ENCODE measurements around the gene ZNF253. TPM values are rescaled to one million over a fixed set of nuclear protein-coding genes. Genes with fewer than 3 reads are reported as not detected.

ZNF253 gene
- total and polyA plus RNA-seq, 2 experiments from 2014 or later, result 31.4 to 44.7 TPM

DNA sequence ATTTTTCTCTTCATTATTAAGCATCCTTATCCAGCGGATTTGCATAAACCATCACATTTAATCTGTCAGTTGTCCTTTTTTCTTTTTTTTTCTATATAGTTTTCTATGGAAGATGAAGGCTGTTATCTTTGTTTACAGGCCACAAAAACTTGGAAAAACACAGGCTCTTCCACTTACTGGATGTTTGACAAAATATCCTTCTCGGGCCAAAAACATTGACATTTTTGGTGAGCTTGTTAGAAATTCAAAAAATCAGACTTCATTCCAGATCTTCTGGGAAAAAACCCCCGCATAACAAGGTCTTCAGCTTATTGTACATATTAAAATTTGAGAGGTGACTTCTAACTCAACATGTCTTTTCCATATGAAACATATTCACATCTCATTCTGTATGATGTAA, 48.9 kb downstream of the ZNF253 start:
- no peak overlapping the region for H2AFZ ChIP-seq
- 0 out of 2 replicates have a peak, but pooled peaks cover 3% of the 10 kb centered on the region for H3F3A ChIP-seq (replicated peaks; ENCODE audit: low read depth)
- Mint-ChIP-seq H3K4me1 (peaks cover 11% of the 10 kb centered on the region), H3K27me3 (ENCODE audit: insufficient read depth, low read depth, poor library complexity) (peaks cover 2% of the 10 kb centered on the region), H3K36me3 (ENCODE audit: low read depth) (peaks cover 73% of the 10 kb centered on the region), H3K27ac (no peak overlapping the region), H3K9me3 (peaks cover 17% of the 10 kb centered on the region; the same call in 2 of the 3 replicates), H3K4me3 (no peak overlapping the region)
- H4K20me1 ChIP-seq (replicated peaks; ENCODE audit: insufficient read depth), result peaks cover 65% of the 10 kb centered on the region
- no peak overlapping the region for H3K4me2 ChIP-seq
- no peaks in the 10 kb centered on the region for H3K9me2 ChIP-seq (ENCODE audit: insufficient read depth)
- H3K79me2 ChIP-seq (replicated peaks; ENCODE audit: insufficient read depth), result peaks cover 100% of the 10 kb centered on the region
- H3K27ac ChIP-seq (ENCODE audit: low read depth), result no peak overlapping the region
- TF ChIP-seq, protein P1, sequence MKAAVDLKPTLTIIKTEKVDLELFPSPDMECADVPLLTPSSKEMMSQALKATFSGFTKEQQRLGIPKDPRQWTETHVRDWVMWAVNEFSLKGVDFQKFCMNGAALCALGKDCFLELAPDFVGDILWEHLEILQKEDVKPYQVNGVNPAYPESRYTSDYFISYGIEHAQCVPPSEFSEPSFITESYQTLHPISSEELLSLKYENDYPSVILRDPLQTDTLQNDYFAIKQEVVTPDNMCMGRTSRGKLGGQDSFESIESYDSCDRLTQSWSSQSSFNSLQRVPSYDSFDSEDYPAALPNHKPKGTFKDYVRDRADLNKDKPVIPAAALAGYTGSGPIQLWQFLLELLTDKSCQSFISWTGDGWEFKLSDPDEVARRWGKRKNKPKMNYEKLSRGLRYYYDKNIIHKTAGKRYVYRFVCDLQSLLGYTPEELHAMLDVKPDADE (IDR thresholded peaks at IDR 0.05), result no peak
- TF ChIP-seq, protein P2, sequence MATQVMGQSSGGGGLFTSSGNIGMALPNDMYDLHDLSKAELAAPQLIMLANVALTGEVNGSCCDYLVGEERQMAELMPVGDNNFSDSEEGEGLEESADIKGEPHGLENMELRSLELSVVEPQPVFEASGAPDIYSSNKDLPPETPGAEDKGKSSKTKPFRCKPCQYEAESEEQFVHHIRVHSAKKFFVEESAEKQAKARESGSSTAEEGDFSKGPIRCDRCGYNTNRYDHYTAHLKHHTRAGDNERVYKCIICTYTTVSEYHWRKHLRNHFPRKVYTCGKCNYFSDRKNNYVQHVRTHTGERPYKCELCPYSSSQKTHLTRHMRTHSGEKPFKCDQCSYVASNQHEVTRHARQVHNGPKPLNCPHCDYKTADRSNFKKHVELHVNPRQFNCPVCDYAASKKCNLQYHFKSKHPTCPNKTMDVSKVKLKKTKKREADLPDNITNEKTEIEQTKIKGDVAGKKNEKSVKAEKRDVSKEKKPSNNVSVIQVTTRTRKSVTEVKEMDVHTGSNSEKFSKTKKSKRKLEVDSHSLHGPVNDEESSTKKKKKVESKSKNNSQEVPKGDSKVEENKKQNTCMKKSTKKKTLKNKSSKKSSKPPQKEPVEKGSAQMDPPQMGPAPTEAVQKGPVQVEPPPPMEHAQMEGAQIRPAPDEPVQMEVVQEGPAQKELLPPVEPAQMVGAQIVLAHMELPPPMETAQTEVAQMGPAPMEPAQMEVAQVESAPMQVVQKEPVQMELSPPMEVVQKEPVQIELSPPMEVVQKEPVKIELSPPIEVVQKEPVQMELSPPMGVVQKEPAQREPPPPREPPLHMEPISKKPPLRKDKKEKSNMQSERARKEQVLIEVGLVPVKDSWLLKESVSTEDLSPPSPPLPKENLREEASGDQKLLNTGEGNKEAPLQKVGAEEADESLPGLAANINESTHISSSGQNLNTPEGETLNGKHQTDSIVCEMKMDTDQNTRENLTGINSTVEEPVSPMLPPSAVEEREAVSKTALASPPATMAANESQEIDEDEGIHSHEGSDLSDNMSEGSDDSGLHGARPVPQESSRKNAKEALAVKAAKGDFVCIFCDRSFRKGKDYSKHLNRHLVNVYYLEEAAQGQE (IDR thresholded peaks at IDR 0.05; ENCODE audit: unreplicated experiment), result no peak
- no peak for TF ChIP-seq EZH2phosphoT487 (IDR thresholded peaks at IDR 0.05; ENCODE audit: unreplicated experiment)
- no peak for TF ChIP-seq ZNF114 (CRISPR knock-in tag; IDR thresholded peaks at IDR 0.05)
- TF ChIP-seq, protein P3, sequence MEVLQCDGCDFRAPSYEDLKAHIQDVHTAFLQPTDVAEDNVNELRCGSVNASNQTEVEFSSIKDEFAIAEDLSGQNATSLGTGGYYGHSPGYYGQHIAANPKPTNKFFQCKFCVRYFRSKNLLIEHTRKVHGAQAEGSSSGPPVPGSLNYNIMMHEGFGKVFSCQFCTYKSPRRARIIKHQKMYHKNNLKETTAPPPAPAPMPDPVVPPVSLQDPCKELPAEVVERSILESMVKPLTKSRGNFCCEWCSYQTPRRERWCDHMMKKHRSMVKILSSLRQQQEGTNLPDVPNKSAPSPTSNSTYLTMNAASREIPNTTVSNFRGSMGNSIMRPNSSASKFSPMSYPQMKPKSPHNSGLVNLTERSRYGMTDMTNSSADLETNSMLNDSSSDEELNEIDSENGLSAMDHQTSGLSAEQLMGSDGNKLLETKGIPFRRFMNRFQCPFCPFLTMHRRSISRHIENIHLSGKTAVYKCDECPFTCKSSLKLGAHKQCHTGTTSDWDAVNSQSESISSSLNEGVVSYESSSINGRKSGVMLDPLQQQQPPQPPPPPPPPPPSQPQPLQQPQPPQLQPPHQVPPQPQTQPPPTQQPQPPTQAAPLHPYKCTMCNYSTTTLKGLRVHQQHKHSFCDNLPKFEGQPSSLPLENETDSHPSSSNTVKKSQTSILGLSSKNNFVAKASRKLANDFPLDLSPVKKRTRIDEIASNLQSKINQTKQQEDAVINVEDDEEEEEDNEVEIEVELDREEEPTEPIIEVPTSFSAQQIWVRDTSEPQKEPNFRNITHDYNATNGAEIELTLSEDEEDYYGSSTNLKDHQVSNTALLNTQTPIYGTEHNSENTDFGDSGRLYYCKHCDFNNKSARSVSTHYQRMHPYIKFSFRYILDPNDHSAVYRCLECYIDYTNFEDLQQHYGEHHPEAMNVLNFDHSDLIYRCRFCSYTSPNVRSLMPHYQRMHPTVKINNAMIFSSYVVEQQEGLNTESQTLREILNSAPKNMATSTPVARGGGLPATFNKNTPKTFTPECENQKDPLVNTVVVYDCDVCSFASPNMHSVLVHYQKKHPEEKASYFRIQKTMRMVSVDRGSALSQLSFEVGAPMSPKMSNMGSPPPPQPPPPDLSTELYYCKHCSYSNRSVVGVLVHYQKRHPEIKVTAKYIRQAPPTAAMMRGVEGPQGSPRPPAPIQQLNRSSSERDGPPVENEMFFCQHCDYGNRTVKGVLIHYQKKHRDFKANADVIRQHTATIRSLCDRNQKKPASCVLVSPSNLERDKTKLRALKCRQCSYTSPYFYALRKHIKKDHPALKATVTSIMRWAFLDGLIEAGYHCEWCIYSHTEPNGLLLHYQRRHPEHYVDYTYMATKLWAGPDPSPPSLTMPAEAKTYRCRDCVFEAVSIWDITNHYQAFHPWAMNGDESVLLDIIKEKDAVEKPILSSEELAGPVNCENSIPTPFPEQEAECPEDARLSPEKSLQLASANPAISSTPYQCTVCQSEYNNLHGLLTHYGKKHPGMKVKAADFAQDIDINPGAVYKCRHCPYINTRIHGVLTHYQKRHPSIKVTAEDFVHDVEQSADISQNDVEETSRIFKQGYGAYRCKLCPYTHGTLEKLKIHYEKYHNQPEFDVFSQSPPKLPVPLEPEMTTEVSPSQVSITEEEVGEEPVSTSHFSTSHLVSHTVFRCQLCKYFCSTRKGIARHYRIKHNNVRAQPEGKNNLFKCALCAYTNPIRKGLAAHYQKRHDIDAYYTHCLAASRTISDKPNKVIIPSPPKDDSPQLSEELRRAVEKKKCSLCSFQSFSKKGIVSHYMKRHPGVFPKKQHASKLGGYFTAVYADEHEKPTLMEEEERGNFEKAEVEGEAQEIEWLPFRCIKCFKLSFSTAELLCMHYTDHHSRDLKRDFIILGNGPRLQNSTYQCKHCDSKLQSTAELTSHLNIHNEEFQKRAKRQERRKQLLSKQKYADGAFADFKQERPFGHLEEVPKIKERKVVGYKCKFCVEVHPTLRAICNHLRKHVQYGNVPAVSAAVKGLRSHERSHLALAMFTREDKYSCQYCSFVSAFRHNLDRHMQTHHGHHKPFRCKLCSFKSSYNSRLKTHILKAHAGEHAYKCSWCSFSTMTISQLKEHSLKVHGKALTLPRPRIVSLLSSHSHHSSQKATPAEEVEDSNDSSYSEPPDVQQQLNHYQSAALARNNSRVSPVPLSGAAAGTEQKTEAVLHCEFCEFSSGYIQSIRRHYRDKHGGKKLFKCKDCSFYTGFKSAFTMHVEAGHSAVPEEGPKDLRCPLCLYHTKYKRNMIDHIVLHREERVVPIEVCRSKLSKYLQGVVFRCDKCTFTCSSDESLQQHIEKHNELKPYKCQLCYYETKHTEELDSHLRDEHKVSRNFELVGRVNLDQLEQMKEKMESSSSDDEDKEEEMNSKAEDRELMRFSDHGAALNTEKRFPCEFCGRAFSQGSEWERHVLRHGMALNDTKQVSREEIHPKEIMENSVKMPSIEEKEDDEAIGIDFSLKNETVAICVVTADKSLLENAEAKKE (CRISPR knock-in tag; IDR thresholded peaks at IDR 0.05), result no peak
- TF ChIP-seq CREB1 (CRISPR knock-in tag; IDR thresholded peaks at IDR 0.05; ENCODE audit: low read depth), result no peak
- TF ChIP-seq ZNF331 (CRISPR knock-in tag; IDR thresholded peaks at IDR 0.05; ENCODE audit: low read depth), result no peak
- no peak for TF ChIP-seq EZH2 (IDR thresholded peaks at IDR 0.05; ENCODE audit: low read depth, unreplicated experiment)
- TF ChIP-seq, protein P4, sequence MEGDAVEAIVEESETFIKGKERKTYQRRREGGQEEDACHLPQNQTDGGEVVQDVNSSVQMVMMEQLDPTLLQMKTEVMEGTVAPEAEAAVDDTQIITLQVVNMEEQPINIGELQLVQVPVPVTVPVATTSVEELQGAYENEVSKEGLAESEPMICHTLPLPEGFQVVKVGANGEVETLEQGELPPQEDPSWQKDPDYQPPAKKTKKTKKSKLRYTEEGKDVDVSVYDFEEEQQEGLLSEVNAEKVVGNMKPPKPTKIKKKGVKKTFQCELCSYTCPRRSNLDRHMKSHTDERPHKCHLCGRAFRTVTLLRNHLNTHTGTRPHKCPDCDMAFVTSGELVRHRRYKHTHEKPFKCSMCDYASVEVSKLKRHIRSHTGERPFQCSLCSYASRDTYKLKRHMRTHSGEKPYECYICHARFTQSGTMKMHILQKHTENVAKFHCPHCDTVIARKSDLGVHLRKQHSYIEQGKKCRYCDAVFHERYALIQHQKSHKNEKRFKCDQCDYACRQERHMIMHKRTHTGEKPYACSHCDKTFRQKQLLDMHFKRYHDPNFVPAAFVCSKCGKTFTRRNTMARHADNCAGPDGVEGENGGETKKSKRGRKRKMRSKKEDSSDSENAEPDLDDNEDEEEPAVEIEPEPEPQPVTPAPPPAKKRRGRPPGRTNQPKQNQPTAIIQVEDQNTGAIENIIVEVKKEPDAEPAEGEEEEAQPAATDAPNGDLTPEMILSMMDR (conservative IDR thresholded peaks at IDR 0.05; ENCODE audit: low read depth in 2 of 2), result no peak
- no peak for TF ChIP-seq POLR2AphosphoS5 (IDR thresholded peaks at IDR 0.05; ENCODE audit: low read depth)
- no peak for TF ChIP-seq JUNB (IDR thresholded peaks at IDR 0.05; ENCODE audit: unreplicated experiment)
- no peak for TF ChIP-seq NANOG (IDR thresholded peaks at IDR 0.05; ENCODE audit: borderline replicate concordance)
- no peak for TF ChIP-seq STAT1 (IDR thresholded peaks at IDR 0.05; ENCODE audit: unreplicated experiment)
- DNase-seq (ENCODE audit: low spot score), result no peak
- H3K27me3 ChIP-seq (ENCODE audit: insufficient read depth), result no peaks in the 10 kb centered on the region
- 0 out of 2 replicates have a peak, but pooled peaks cover 6% of the 10 kb centered on the region for H3K4me1 ChIP-seq (ENCODE audit: insufficient read depth)
- no peak overlapping the region for H3K4me3 ChIP-seq
- no peak for ATAC-seq
- H3K36me3 ChIP-seq (ENCODE audit: insufficient read depth), result peaks cover 46% of the 10 kb centered on the region
